DMS 273 (cell line): ENCODE measurements around the gene RFXANK.
A peak's percentile ranks its signal among the peaks of the same experiment; 100 is the strongest.

Experiments used
- DNase-seq: peaks from one replicate; lab custom pipeline; 2025; ENCODE audit not compliant: unreplicated experiment; lab: John Stamatoyannopoulos, UW

RFXANK gene

GRCh38 chr19:19226663-19227062, 34.6 kb downstream of the RFXANK start:
- no peak for DNase-seq

- no peak for DNase-seq
Measured at GRCh38 chr19:19227217-19227616, 35.2 kb downstream of the RFXANK start.

GRCh38 chr19:19229701-19230100, 37.6 kb downstream of the RFXANK start:
- DNase-seq, result no peak

- DNase-seq, result no peak
Measured at GRCh38 chr19:19230999-19231398, 38.9 kb downstream of the RFXANK start.

- peak; percentile 82 for DNase-seq
Measured at GRCh38 chr19:19232261-19232721, 40.2 kb downstream of the RFXANK start.

GRCh38 chr19:19234220-19234816, 42.3 kb downstream of the RFXANK start:
- peak; percentile 66 for DNase-seq

- DNase-seq, result no peak
Measured at GRCh38 chr19:19236173-19236572, 44.1 kb downstream of the RFXANK start.

GRCh38 chr19:19238126-19238894, 46.3 kb downstream of the RFXANK start:
- no peak for DNase-seq

GRCh38 chr19:19239675-19240074, 47.6 kb downstream of the RFXANK start:
- DNase-seq, result no peak

GRCh38 chr19:19240476-19240875, 48.4 kb downstream of the RFXANK start:
- DNase-seq, result no peak

- DNase-seq, result no peak
Measured at GRCh38 chr19:19250196-19250801, 58.2 kb downstream of the RFXANK start.
